GM12801 (cell line): Measurements from ENCODE around the gene SYT4.

Experiments used
- TF ChIP-seq, protein P1 (sequence below): IDR thresholded peaks from one replicate; pipeline ENCODE4 v1.5.1; 2011; ENCODE audit warnings: control low read depth; ENCODE audit not compliant: insufficient read length; ENCODE audit errors: extremely low read depth

Gene SYT4

DNA sequence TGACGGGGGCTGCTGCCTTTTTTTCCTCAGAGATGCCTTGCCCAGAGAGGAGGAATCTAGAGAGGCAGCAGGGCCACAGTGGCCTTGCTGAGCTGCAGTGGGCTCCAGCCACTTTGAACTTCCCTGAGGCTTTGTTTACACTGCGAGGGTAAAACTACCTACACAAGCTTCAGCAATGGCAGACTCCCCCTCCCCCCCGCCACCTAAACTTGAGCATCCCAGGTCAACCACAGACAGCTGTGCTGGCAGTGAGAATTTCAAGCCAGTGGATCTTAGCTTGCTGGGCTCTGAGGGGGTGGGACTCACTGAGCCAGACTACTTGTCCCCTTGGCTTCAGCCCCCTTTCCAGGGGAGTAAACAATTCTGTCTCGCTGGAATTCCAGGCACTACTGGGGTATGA lies 11.8 kb downstream of the SYT4 start:
- TF ChIP-seq, protein P1, sequence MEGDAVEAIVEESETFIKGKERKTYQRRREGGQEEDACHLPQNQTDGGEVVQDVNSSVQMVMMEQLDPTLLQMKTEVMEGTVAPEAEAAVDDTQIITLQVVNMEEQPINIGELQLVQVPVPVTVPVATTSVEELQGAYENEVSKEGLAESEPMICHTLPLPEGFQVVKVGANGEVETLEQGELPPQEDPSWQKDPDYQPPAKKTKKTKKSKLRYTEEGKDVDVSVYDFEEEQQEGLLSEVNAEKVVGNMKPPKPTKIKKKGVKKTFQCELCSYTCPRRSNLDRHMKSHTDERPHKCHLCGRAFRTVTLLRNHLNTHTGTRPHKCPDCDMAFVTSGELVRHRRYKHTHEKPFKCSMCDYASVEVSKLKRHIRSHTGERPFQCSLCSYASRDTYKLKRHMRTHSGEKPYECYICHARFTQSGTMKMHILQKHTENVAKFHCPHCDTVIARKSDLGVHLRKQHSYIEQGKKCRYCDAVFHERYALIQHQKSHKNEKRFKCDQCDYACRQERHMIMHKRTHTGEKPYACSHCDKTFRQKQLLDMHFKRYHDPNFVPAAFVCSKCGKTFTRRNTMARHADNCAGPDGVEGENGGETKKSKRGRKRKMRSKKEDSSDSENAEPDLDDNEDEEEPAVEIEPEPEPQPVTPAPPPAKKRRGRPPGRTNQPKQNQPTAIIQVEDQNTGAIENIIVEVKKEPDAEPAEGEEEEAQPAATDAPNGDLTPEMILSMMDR: no peak

DNA sequence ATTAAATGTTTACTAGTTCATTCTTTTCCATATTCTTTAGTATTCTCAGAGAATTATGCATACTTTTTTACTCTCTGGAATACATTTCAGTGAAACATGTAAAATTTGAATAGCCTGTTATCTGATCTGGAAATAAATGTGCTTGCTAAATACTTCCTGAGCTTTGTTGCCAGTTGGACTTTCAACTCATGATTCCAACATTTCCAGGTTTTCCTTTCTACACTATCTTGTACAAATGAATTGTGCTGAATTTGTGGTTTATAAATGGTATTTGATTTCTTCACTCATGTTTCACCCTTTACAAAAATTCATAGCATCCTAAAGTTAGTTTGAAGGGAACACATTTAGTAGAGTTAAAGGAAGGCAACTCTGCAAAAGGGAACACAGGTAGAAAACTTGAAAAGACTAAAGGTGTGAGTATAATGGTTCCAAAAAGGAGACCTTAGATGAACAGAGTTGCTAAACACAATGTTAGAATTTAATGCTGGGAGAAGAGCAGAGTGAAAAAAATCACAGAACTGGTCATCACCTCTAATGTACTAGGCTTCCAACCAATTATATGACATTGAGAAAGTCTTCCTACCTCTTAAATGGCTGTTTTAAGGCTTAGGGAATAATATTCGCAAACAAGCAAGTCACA lies 28.6 kb downstream of the SYT4 start:
- TF ChIP-seq, protein P1: no peak

- TF ChIP-seq, protein P1: no peak
These were observed 29.3 kb downstream of the SYT4 start for GRCh38 chr18:43247944-43248343.

- TF ChIP-seq, protein P1: no peak
These were observed 38.9 kb downstream of the SYT4 start for GRCh38 chr18:43238429-43238828.

- TF ChIP-seq, protein P1: no peak
These were observed 40.4 kb downstream of the SYT4 start for GRCh38 chr18:43236921-43237320.

DNA sequence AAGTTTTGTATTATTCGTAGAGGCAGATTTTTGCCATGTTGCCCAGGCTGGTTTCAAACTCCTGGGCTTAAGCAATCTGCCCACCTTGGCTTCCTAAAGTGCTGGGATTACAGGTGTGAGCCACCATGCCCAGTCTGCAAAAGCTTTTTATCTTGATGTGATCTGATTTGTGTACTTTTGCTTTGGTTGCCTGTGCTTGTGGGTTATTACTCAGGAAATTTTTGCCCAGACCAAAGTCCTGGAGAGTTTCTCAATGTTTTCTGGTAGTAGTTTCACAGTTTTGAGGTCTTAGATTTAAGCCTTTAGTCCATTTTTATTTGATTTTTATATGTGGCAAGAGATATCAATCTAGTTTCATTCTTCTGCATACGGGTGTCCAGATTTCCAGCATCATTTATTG lies 42.4 kb downstream of the SYT4 start:
- TF ChIP-seq, protein P1: no peak

GRCh38 chr18:43222501-43222900 lies 54.8 kb downstream of the SYT4 start:
- TF ChIP-seq, protein P1: no peak
